NB4 (cell line): ENCODE data around the gene FTO.

Experiments
- POLR2A ChIP-seq: IDR thresholded peaks from 2 replicates; pipeline ENCODE4 v1.6.1; 2011; ENCODE audit warnings: mild to moderate bottlenecking; ENCODE audit not compliant: insufficient read length; ENCODE audit errors: extremely low read depth
- TF ChIP-seq, protein P1 (sequence below): IDR thresholded peaks from one replicate; pipeline ENCODE4 v1.5.1; 2012; ENCODE audit warnings: low read depth, low read length

DNA sequence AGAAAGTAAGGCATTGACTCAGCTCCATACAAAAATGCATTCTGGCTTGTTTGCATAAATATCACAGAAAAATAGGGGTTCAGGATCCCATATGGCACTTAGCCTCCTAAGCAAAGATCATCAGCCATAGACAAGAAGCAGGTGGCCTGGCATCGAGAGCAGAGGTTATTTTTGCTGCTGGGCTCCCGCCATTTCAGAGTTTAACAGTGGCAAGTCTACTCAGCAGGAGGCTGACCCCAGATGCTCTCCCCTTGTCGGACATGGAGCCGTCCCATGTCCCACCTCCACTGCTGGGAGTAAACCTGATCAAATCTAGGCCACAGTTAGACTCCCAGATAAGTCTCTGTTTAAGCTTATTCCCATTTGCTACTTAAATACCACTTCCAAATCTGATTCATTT, 269.1 kb downstream of the FTO start:
- TF ChIP-seq, protein P1, sequence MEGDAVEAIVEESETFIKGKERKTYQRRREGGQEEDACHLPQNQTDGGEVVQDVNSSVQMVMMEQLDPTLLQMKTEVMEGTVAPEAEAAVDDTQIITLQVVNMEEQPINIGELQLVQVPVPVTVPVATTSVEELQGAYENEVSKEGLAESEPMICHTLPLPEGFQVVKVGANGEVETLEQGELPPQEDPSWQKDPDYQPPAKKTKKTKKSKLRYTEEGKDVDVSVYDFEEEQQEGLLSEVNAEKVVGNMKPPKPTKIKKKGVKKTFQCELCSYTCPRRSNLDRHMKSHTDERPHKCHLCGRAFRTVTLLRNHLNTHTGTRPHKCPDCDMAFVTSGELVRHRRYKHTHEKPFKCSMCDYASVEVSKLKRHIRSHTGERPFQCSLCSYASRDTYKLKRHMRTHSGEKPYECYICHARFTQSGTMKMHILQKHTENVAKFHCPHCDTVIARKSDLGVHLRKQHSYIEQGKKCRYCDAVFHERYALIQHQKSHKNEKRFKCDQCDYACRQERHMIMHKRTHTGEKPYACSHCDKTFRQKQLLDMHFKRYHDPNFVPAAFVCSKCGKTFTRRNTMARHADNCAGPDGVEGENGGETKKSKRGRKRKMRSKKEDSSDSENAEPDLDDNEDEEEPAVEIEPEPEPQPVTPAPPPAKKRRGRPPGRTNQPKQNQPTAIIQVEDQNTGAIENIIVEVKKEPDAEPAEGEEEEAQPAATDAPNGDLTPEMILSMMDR: no peak
- TF ChIP-seq POLR2A: no peak
